GM12873 (cell line): ENCODE measurements around the gene SCUBE1.
A peak's percentile ranks its signal among the peaks of the same experiment; 100 is the strongest.

Source experiments
- CTCF ChIP-seq: IDR thresholded peaks from 2 replicates; pipeline ENCODE4 v1.5.1; 2012; ENCODE audit warnings: low read depth, mild to moderate bottlenecking, moderate library complexity, low read length, control low read depth; ENCODE audit not compliant: insufficient read depth; ENCODE audit errors: missing control alignments

Gene SCUBE1

GRCh38 chr22:43160497-43161126, 182.6 kb downstream of the SCUBE1 start:
- no peak for TF ChIP-seq CTCF

- TF ChIP-seq CTCF: peak; percentile 43
These were observed 183.5 kb downstream of the SCUBE1 start for GRCh38 chr22:43159484-43160178.

GRCh38 chr22:43158778-43159483, 184.2 kb downstream of the SCUBE1 start:
- no peak for TF ChIP-seq CTCF

- TF ChIP-seq CTCF: no peak
These were observed 185.2 kb downstream of the SCUBE1 start for GRCh38 chr22:43157874-43158546.

GRCh38 chr22:43156413-43156812, 186.8 kb downstream of the SCUBE1 start:
- TF ChIP-seq CTCF: no peak

GRCh38 chr22:43155789-43156188, 187.4 kb downstream of the SCUBE1 start:
- TF ChIP-seq CTCF: no peak

GRCh38 chr22:43154887-43155536, 188.2 kb downstream of the SCUBE1 start:
- TF ChIP-seq CTCF: no peak
